Adipocyte (in vitro differentiated cells): ENCODE data around the gene MDN1.

Experiments used
- DNase-seq: peaks from one replicate; pipeline ENCODE4 v3.0.0-alpha.2; 2015; ENCODE audit warnings: low read depth
- H3K27me3 ChIP-seq: replicated peaks from 2 replicates; pipeline ENCODE4 v1.7.0; 2013; ENCODE audit warnings: mild to moderate bottlenecking, low read length, moderate library complexity; ENCODE audit not compliant: control insufficient read depth, insufficient read depth
- H3K36me3 ChIP-seq: 2 replicates; pipeline ENCODE4 v1.7.0; 2013; ENCODE audit warnings: low read length, mild to moderate bottlenecking, moderate library complexity; ENCODE audit not compliant: control insufficient read depth, insufficient read depth, severe bottlenecking
- H3K4me1 ChIP-seq: 2 replicates; pipeline ENCODE4 v1.7.0; 2013; ENCODE audit warnings: mild to moderate bottlenecking, low read length, moderate library complexity; ENCODE audit not compliant: control insufficient read depth, insufficient read depth
- H3K4me3 ChIP-seq: 2 replicates; pipeline ENCODE4 v1.7.0; 2013; ENCODE audit warnings: mild to moderate bottlenecking, low read length, moderate library complexity
- H3K9ac ChIP-seq: 2 replicates; pipeline ENCODE4 v1.7.0; 2013; ENCODE audit warnings: mild to moderate bottlenecking, low read length, moderate library complexity
- H3K9me3 ChIP-seq: 2 replicates; pipeline ENCODE4 v1.7.0; 2013; ENCODE audit warnings: mild to moderate bottlenecking, low read length, moderate library complexity; ENCODE audit not compliant: control insufficient read depth

Gene MDN1

DNA sequence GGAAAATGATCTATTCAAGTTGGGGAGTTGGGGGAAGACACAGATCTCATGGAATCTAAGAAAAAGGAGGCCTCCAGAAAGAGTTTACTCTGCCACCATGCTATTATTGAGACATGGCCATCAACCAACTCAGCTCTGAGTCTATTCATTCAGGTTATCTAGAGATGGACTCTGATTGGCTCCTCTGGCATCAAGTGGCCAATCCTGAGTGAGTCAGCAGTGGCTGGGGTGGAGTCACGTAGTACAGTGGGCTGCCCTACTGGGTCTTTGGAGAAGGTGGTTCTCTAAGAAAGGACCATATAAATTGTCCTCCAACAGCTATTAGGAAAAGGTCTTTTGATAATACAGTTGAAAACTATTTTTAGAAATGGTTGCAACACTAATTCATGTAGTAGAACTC is 223.1 kb downstream of the MDN1 start:
- Histone ChIP-seq H3K36me3 (no peaks in the 10 kb centered on the region), H3K9ac (no peak overlapping the region), H3K4me3 (no peak overlapping the region), H3K27me3 (no peaks in the 10 kb centered on the region), H3K9me3 (no peaks in the 10 kb centered on the region), H3K4me1 (peaks cover 15% of the 10 kb centered on the region)
- no peak for DNase-seq

- H3K4me1 ChIP-seq, result peaks cover 15% of the 10 kb centered on the region
- H3K36me3 ChIP-seq, result no peaks in the 10 kb centered on the region
- DNase-seq, result no peak
- no peaks in the 10 kb centered on the region for H3K27me3 ChIP-seq
- no peak overlapping the region for H3K4me3 ChIP-seq
- no peak overlapping the region for H3K9ac ChIP-seq
- H3K9me3 ChIP-seq, result no peaks in the 10 kb centered on the region
These were observed 223.5 kb downstream of the MDN1 start for GRCh38 chr6:89596056-89596455.
